ENCODE results near the gene NOP56.

Gene NOP56

GRCh38 chr20:2651772-2652723 lies at the start of gene NOP56:
TSS of gene NOP56 (plus strand) at chr20:2652632. CDS start at chr20:2652661, 29 bp downstream.
- peak; percentile 72 for DNase-seq

- no peak for DNase-seq
Observed at GRCh38 chr20:2602746-2603145, 49.7 kb upstream of the NOP56 start.

- DNase-seq = peak; percentile 16
Observed at GRCh38 chr20:2603816-2604505, 48.5 kb upstream of the NOP56 start.

- no peak for DNase-seq
Observed at GRCh38 chr20:2604506-2604835, 48.0 kb upstream of the NOP56 start.

GRCh38 chr20:2606507-2607006 lies 45.9 kb upstream of the NOP56 start:
- DNase-seq = no peak

GRCh38 chr20:2610326-2610725 lies 42.1 kb upstream of the NOP56 start:
- no peak for DNase-seq

GRCh38 chr20:2610941-2611720 lies 41.3 kb upstream of the NOP56 start:
- no peak for DNase-seq

- DNase-seq = no peak
Observed at GRCh38 chr20:2612073-2612472, 40.4 kb upstream of the NOP56 start.

- DNase-seq = no peak
Observed at GRCh38 chr20:2616634-2617033, 35.8 kb upstream of the NOP56 start.

GRCh38 chr20:2617099-2617714 lies 35.2 kb upstream of the NOP56 start:
- DNase-seq = no peak

GRCh38 chr20:2618815-2619214 lies 33.6 kb upstream of the NOP56 start:
- DNase-seq = no peak

- DNase-seq = no peak
Observed at GRCh38 chr20:2619337-2619736, 33.1 kb upstream of the NOP56 start.

GRCh38 chr20:2619961-2620595 lies 32.4 kb upstream of the NOP56 start:
- DNase-seq = no peak

GRCh38 chr20:2624190-2624589 lies 28.2 kb upstream of the NOP56 start:
- no peak for DNase-seq

GRCh38 chr20:2625062-2625461 lies 27.4 kb upstream of the NOP56 start:
- DNase-seq = no peak

GRCh38 chr20:2626853-2627541 lies 25.4 kb upstream of the NOP56 start:
- peak; percentile 58 for DNase-seq

GRCh38 chr20:2631228-2631627 lies 21.2 kb upstream of the NOP56 start:
- no peak for DNase-seq

GRCh38 chr20:2633381-2633780 lies 19.1 kb upstream of the NOP56 start:
- DNase-seq = no peak

GRCh38 chr20:2637246-2637645 lies 15.2 kb upstream of the NOP56 start:
- no peak for DNase-seq

GRCh38 chr20:2640260-2640659 lies 12.2 kb upstream of the NOP56 start:
- no peak for DNase-seq

GRCh38 chr20:2640899-2641298 lies 11.5 kb upstream of the NOP56 start:
- no peak for DNase-seq

GRCh38 chr20:2643708-2644107 lies 8.7 kb upstream of the NOP56 start:
- DNase-seq = no peak

All from NCI-H226 (cell line).